ENCODE measurements around the gene NENF.
"Not testable (repeated sequence)": the region's sequence is repeated elsewhere in the genome, so short reads cannot be mapped to it uniquely, and the experiment has no call there.

Gene NENF

DNA sequence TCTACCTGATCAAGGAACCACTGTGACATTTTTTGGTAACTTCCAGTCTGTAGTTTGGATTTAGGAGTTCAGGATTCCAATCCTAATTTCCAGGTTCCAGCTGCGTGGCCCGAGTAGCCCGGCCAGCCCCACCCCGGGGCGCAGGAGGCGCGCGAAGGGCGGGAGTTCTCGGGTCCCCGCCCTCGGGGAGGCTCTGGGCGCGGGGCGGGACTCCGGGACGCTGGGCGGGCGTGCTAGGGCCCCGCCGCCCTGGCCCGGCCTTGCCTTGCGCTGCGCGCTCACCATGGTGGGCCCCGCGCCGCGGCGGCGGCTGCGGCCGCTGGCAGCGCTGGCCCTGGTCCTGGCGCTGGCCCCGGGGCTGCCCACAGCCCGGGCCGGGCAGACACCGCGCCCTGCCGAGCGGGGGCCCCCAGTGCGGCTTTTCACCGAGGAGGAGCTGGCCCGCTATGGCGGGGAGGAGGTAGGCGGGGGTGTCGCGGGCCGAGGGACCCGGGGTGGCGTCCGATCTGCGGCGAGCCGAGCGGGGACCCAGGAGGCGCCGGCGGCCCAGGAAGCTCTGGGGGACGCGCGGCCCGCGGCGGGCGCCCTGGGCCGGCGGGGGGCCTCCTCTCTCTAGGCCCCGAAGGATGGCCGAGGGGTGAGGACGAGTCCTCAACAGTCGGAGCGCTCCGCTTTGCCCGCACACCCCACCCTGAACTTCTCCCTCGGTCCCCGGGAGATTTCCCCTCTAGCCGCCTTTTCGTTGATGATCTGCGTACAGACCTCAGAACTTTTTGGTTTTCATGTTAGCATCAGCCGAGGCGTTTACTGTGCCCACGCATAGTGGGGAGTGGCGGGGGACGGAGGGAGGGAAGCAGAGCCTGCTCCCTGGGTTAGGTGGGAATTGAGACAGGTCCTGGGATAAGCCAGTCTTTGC lies at the start of gene NENF:
NENF (plus strand) TSS at position 260 of the 916 bp plus-strand sequence; CDS start at position 284, 24 bp downstream.
- DNase-seq, result peak; percentile 85

DNA sequence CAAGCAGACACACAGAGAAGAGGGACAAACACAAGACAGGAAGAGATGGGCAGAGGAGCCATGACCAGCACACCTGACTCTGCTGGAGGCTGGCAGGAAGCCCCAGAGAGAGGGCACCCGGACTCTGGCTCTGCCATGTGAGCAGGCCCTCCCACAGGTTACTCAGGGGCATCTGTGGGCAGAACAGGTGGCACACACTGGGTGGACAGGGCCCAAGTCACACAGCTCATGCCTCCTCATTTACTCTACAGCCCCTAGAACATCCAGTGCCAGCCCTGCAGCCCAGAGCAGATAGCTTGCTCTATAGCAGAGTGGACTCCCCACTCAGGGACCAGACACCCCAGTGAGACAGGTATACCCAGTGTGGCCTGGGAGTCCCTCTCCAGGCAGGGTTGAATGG lies 46.7 kb upstream of the NENF start:
- no peak for DNase-seq

DNA sequence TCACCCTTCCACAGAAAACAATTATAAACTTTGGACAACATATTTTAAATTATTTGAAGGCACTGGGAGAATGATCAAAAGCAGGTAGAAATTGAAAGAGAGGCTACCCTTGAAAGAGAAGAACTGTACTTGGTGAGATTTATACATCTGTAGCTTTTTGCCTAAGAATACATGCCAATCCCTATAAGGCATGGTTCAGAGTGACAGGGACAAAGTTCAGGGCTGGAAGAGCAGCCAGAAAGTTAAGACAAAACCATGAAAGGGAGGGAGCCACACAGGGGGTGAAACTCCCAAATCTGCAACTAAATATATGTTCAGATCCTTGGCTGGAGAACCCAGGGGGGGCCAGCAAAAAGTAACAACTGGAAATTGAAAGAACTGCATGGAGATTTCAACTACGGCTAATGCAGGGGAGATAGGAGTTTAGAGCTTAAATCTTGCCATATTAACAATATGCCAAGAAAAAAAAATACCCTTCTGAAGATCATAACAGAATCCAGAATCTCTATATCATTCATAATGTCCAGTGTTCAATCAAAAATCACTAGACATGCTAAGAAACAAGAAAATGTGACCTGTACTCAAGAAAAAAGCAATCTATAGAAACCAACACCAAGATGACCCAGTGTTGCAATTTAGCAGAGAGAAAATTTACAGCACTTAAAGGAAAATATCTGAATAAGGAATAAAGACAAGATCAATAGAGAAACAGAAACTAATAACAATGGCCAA lies 43.6 kb upstream of the NENF start:
- no peak for DNase-seq

DNA sequence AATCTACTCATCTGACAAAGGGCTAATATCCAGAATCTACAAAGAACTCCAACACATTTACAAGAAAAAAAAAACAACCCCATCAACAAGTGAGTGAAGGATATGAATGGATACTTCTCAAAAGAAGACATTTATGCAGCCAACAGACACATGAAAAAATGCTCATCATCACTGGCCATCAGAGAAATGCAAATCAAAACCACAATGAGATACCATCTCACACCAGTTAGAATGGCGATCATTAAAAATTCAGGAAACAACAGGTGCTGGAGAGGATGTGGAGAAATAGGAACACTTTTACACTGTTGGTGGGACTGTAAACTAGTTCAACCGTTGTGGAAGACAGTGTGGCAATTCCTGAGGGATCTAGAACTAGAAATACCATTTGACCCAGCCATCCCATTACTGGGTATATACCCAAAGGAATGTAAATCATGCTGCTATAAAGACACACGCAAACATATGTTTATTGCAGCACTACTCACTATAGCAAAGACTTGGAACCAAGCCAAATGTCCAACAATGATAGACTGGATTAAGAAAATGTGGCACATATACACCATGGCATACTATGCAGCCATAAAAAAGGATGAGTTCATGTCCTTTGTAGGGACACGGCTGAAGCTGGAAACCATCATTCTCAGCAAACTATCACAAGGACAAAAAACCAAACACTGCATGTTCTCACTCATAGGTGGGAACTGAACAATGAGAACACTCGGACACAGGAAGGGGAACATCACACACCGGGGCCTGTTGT lies 36.9 kb upstream of the NENF start:
- DNase-seq, result not testable (repeated sequence)

- no peak for DNase-seq
Measured at GRCh38 chr1:212396638-212397037, 36.1 kb upstream of the NENF start.

DNA sequence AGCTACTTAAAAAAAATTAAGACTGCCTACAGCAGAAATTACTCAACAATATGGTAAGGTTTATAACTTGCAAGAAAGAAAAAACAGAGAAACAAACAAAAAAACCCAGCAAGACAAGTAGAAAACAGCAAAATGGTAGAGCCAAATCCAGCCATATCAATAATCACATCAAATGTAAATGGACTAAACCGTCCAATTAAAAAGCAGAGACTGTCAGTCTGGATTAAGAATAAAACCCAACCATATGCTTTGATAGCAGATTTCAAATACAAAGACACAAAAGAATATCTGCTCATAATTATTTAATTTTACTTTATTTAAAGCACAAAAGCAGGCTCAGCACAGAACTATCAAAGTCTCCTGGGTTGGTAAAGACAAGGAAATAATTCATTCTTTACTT lies 35.5 kb upstream of the NENF start:
- no peak for DNase-seq

GRCh38 chr1:212401042-212401441 lies 31.7 kb upstream of the NENF start:
- DNase-seq, result no peak

DNA sequence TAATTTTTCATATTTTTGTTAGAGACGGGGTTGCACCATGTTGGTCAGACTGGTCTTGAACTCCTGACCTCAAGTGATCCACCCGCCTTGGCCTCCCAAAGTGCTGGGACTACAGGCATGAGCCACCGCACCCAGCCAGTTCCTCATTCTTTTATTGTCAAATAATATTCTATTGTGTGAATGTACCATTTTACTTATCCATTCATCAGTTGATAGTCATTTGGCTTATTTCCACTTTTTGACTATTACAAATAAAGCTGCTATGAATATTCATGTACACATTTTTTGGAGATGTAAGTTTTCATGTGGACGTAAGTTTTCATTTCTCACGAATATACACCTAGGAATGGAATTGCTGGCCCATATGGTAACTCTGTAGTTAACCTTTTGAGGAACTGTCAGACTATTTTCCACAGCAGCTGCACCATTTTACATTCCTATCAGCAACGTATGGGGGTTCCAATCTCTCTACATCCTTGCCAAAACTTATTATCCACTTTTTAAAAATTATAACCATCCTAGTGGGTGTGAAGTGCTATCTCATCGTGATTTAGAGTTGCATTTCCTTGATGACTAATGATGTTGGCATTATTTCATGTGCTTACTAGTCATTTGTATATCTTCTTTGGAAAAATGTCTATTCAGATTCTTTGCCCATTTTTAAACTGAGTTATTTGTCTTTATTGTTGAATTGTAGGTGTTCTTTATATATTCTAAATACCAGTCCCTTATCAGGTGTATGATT lies 30.7 kb upstream of the NENF start:
- no peak for DNase-seq

- no peak for DNase-seq
Measured at GRCh38 chr1:212402666-212403321, 29.9 kb upstream of the NENF start.

DNA sequence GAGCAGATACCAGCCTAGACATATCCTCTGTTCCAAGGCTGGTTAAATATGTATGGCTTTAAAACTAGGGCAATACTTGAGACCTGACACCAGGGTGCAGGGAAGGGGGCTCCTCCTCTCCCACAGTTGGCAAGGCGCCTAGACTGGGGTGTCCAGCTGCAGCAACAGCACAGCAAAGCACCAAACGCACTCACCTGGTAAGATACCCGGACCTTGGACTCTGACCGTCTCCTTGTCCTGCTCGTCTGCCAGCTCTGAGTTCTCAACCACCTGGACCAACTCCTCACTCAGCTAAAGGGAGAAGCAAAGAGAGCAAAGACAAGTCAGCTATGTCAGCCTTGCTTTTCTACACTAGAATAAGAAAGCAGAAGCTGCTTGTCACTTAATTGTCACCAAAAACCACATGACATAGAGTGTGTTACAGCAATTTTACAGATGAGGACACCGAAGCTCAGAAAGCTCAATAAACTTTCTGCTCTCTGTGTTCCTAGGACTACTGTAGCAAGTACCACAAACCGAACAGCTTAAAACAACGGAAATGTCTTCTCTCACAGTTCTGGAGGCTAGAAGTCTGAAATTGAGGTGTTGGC lies 22.4 kb upstream of the NENF start:
- DNase-seq, result no peak

- DNase-seq, result no peak
Measured at GRCh38 chr1:212412374-212412773, 20.3 kb upstream of the NENF start.

GRCh38 chr1:212413902-212414327 lies 18.8 kb upstream of the NENF start:
- DNase-seq, result no peak

DNA sequence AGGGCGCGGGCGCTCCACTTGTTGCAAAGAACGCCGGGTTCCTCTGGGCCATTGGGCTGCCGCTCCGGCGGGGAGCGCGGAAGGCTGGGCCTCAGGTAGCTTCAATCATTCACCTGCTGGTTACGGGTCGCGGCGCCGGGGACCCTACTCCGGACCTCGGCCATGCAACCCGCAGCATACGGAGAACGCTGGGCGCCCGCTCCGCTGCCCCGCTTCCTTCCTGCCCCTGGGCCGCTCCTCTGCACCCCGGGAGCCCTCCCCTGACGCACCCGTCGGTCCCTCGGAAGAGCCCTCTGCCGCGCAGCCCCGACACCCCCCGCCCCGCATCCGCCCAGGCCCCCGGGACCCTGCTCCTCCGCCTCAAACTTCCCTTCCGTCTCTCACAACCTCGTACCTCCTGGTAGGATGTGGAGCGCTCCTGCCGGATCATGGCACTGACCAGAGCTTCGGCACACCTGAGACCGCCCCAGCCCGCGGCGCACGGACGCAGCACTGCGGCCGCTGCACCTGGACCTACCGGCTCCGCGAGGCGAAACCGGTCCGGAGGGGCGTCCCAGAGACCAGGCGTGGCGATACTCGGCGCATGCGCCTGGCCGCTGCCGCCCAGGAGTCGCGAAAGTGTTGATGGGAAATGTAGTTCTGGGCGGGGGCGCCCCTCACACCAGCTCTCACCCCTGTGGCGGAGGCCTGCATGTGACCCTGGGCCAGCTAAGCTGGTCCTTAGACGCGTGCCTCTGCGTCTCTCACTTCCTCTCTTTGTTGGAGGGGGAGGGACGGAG lies 18.2 kb upstream of the NENF start, which contains the start of gene PACC1:
PACC1 (minus strand) TSS at position 559 of the 779 bp plus-strand sequence; CDS start at position 430, 129 bp downstream.
- peak; percentile 92 for DNase-seq

- no peak for DNase-seq
Measured at GRCh38 chr1:212415107-212415841, 17.4 kb upstream of the NENF start.

DNA sequence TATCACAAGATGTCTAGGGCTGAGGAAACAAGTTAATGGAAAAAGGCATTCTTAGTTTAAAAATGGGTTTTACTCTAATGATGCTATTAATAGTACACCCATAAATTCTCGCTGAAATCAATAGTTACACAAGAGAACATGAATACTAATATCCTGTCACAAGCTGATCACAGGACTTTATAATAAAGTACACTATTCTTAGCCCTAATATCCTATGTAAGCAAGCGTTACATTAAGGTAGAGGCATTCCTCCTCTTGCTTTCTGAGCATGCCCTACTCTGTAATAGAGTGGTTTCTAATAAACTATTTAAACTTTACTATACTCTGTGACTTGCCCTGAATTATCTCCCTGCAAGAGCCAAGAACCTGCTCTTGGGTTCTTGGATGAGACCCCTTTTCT lies 11.6 kb upstream of the NENF start:
- no peak for DNase-seq

- no peak for DNase-seq
Measured at GRCh38 chr1:212423879-212424278, 8.8 kb upstream of the NENF start.

GRCh38 chr1:212428496-212428895 lies 4.2 kb upstream of the NENF start:
- no peak for DNase-seq

DNA sequence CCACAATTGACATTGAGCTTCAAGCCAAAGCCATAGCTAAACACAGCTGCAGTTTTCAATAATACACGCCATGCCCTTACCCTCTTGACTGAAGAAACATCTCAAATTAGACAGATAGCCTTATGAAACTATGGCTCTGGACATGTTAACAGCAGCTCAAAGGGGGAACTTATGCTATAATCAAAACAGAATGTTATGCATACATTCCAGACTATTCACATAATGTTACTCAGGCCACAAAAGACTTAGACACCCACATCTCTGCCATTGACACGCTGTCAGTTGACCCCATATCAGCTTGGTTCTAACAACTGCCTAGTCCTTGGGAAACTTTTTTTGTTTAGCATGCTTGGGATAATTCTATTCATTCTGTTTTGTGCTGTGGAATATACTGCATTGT lies 2.3 kb upstream of the NENF start:
- no peak for DNase-seq

GRCh38 chr1:212430955-212431394 lies 1.7 kb upstream of the NENF start:
- no peak for DNase-seq

GRCh38 chr1:212431644-212432043 lies 1.1 kb upstream of the NENF start:
- no peak for DNase-seq
